COLO668 (cell line): ENCODE data around the gene CRYGB.
"Not testable (repeated sequence)": the region's sequence is repeated elsewhere in the genome, so short reads cannot be mapped to it uniquely, and the experiment has no call there.

Experiments
- DNase-seq: peaks from one replicate; lab custom pipeline; 2025; ENCODE audit not compliant: unreplicated experiment; lab: John Stamatoyannopoulos, UW

The CRYGB gene

GRCh38 chr2:208118918-208119317 is 27.0 kb downstream of the CRYGB start:
- DNase-seq, result no peak

GRCh38 chr2:208117390-208117789 is 28.6 kb downstream of the CRYGB start:
- DNase-seq, result not testable (repeated sequence)

- DNase-seq, result peak; percentile 68
Measured at GRCh38 chr2:208112969-208113368, 33.0 kb downstream of the CRYGB start.

GRCh38 chr2:208112273-208112745 is 33.6 kb downstream of the CRYGB start:
- not testable (repeated sequence) for DNase-seq

- no peak for DNase-seq
Measured at GRCh38 chr2:208103616-208104015, 42.3 kb downstream of the CRYGB start.

- DNase-seq, result no peak
Measured at GRCh38 chr2:208101716-208102631, 44.0 kb downstream of the CRYGB start.

- DNase-seq, result no peak
Measured at GRCh38 chr2:208099682-208100470, 46.1 kb downstream of the CRYGB start.

GRCh38 chr2:208098701-208099100 is 47.3 kb downstream of the CRYGB start:
- DNase-seq, result not testable (repeated sequence)

GRCh38 chr2:208098267-208098666 is 47.7 kb downstream of the CRYGB start:
- DNase-seq, result no peak

GRCh38 chr2:208097801-208098200 is 48.2 kb downstream of the CRYGB start:
- DNase-seq, result no peak

- DNase-seq, result no peak
Measured at GRCh38 chr2:208097313-208097712, 48.6 kb downstream of the CRYGB start.

- no peak for DNase-seq
Measured at GRCh38 chr2:208096080-208096479, 49.9 kb downstream of the CRYGB start.

GRCh38 chr2:208093128-208093527 is 52.8 kb downstream of the CRYGB start:
- no peak for DNase-seq
